ENCODE measurements around the gene C10orf90. TPM values are rescaled to one million over a fixed set of nuclear protein-coding genes. Genes with fewer than 3 reads are reported as not detected.

The C10orf90 gene
- total and polyA plus RNA-seq, 4 donors, result 0.05 to 0.25 TPM; not detected in 2

GRCh38 chr10:126713594-126713993, 43.1 kb upstream of the C10orf90 start:
- Histone ChIP-seq H3K9me3 (ENCODE audit: control insufficient read depth in 4 of 4, low read length in 3 of 4) (peaks cover 0 to 7% (median 3%) of the 10 kb centered on the region in 4 donors), H3K36me3 (ENCODE audit: control insufficient read depth in 4 of 4, insufficient read depth in 3 of 4, low read depth in 1 of 4, low read length in 3 of 4) (no peaks in the 10 kb centered on the region), H3K9ac (ENCODE audit: low read depth in 1 of 2, low read length in 2 of 2) (no peak overlapping the region), H3K27ac (ENCODE audit: low read depth in 1 of 2, low read length in 2 of 2) (no peak overlapping the region), H3K4me1 (ENCODE audit: control insufficient read depth in 4 of 4, insufficient read depth in 4 of 4, low read length in 3 of 4) (no peaks in the 10 kb centered on the region), H3K4me3 (ENCODE audit: low read depth in 1 of 3, low read length in 3 of 3) (no peak overlapping the region), H3K27me3 (ENCODE audit: control insufficient read depth in 4 of 4, insufficient read depth in 4 of 4, low read length in 3 of 4) (peaks cover 0 to 4% (median 0%) of the 10 kb centered on the region in 4 donors)
- TF ChIP-seq, protein P1, sequence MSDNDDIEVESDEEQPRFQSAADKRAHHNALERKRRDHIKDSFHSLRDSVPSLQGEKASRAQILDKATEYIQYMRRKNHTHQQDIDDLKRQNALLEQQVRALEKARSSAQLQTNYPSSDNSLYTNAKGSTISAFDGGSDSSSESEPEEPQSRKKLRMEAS (IDR thresholded peaks at IDR 0.05), result no peak
- no peak for TF ChIP-seq EGR1 (IDR thresholded peaks at IDR 0.05; ENCODE audit: low read depth in 2 of 2)
- TF ChIP-seq REST (IDR thresholded peaks at IDR 0.05), result no peak
- TF ChIP-seq TAF1 (conservative IDR thresholded peaks at IDR 0.05), result no peak
- no peak for TF ChIP-seq SP1 (IDR thresholded peaks at IDR 0.05)
- TF ChIP-seq, protein P2, sequence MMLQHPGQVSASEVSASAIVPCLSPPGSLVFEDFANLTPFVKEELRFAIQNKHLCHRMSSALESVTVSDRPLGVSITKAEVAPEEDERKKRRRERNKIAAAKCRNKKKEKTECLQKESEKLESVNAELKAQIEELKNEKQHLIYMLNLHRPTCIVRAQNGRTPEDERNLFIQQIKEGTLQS (IDR thresholded peaks at IDR 0.05), result no peak
- TF ChIP-seq FOXA1 (IDR thresholded peaks at IDR 0.05), result no peak
- no peak for TF ChIP-seq NR2F2 (IDR thresholded peaks at IDR 0.05)
- no peak for TF ChIP-seq HNF4G (IDR thresholded peaks at IDR 0.05)
- no peak for TF ChIP-seq FOXA2 (IDR thresholded peaks at IDR 0.05)
- TF ChIP-seq YY1 (IDR thresholded peaks at IDR 0.05), result no peak
- TF ChIP-seq, protein P3, sequence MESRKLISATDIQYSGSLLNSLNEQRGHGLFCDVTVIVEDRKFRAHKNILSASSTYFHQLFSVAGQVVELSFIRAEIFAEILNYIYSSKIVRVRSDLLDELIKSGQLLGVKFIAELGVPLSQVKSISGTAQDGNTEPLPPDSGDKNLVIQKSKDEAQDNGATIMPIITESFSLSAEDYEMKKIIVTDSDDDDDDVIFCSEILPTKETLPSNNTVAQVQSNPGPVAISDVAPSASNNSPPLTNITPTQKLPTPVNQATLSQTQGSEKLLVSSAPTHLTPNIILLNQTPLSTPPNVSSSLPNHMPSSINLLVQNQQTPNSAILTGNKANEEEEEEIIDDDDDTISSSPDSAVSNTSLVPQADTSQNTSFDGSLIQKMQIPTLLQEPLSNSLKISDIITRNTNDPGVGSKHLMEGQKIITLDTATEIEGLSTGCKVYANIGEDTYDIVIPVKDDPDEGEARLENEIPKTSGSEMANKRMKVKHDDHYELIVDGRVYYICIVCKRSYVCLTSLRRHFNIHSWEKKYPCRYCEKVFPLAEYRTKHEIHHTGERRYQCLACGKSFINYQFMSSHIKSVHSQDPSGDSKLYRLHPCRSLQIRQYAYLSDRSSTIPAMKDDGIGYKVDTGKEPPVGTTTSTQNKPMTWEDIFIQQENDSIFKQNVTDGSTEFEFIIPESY (IDR thresholded peaks at IDR 0.05), result no peak
- no peak for TF ChIP-seq GABPA (IDR thresholded peaks at IDR 0.05 in 1 of 2, conservative IDR thresholded peaks at IDR 0.05 in 1 of 2)
- no peak for TF ChIP-seq RXRA (IDR thresholded peaks at IDR 0.05)
- TF ChIP-seq CTCF (IDR thresholded peaks at IDR 0.05; ENCODE audit: low read depth, low read length, missing input control), result no peak
- no peak for TF ChIP-seq HNF4A (conservative IDR thresholded peaks at IDR 0.05)
- TF ChIP-seq RAD21 (IDR thresholded peaks at IDR 0.05), result no peak
- TF ChIP-seq JUND (IDR thresholded peaks at IDR 0.05), result no peak
- no peak for DNase-seq (ENCODE audit: low spot score)
- WGBS, result 64% methylated on average over 7 of the region's 7 CpGs

All from liver (tissue), 9 donors.